Adrenal gland (tissue), 5 donors: ENCODE results near the gene SMIM11.

Experiments
- CTCF ChIP-seq, 6 experiments: fragments of 450-650 bp in 4 of 6; fragments of 200-600 bp in 2 of 6; sonication (generic) in 1 of 6; IDR thresholded peaks; 1 replicate in 5 of 6; 2 replicates in 1 of 6; pipeline versions ENCODE4 v1.5.1 to v1.8.0; 2016 to 2021; ENCODE audit warnings: antibody characterized with exemption in 6 of 6, mild to moderate bottlenecking in 2 of 6, moderate library complexity in 1 of 6
- POLR2A ChIP-seq, 2 donors: fragments of 450-650 bp; IDR thresholded peaks; one replicate each; pipeline ENCODE4 v1.6.1; 2017; ENCODE audit warnings: antibody characterized with exemption in 2 of 2, mild to moderate bottlenecking in 2 of 2, moderate library complexity in 1 of 2
- donor health status: DM: no; HTN: no; CAD: no.

DNA sequence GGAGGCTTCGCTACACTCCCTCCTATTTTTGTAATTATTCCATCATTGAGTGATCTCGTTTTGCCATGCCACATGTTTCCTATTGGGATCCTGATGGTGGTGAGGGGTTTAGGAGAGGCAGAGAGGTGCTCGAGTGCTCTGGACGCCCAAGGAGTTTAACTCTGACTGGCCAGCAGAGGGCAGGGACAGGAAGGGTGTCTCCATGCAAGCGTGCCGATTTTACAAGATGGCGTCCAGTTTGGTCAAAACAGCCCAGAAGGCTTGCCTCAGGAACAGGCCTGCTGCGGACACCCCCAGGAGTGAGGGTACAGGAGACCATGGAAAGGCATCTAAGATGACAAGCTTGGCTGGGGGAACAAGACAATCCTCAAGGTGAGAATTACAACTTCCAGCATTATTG lies 45.3 kb upstream of the SMIM11 start:
- TF ChIP-seq CTCF (IDR thresholded peaks at IDR 0.05): no peak
- no peak for TF ChIP-seq POLR2A (IDR thresholded peaks at IDR 0.05)
